HG02610 (cell line): Measurements from ENCODE around the gene FBXW8.
A peak's percentile ranks its signal among the peaks of the same experiment; 100 is the strongest.

Source experiments
- ATAC-seq: cut with Tn5 transposase; IDR thresholded peaks from one replicate; pipeline ENCODE4 v1.9.1; 2021; ENCODE audit warnings: mild to moderate bottlenecking, moderate library complexity; ENCODE audit not compliant: unreplicated experiment

Gene FBXW8

GRCh38 chr12:116885491-116885890, 25.3 kb upstream of the FBXW8 start:
- no peak for ATAC-seq

GRCh38 chr12:116887244-116887643, 23.5 kb upstream of the FBXW8 start:
- no peak for ATAC-seq

DNA sequence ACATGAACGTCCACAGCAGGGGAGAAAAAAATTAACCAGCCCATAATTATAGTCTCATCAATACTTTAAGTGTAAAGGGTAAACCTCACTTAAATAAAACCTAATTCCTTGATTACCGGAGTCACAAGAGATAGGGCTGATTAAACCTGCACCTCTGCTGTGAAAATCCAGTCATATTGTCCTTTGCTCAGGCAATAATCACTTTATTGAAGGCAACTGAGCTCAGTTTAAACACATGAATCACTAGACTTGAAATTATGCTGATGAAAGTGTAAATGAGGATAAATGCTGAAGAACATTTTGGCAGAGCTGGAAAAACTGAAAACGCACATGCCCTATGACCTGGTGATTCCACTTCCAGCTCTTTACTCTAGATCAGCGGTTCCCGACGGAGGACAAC, 22.9 kb upstream of the FBXW8 start:
- ATAC-seq: no peak

- ATAC-seq: no peak
Observed at GRCh38 chr12:116890330-116890729, 20.4 kb upstream of the FBXW8 start.

DNA sequence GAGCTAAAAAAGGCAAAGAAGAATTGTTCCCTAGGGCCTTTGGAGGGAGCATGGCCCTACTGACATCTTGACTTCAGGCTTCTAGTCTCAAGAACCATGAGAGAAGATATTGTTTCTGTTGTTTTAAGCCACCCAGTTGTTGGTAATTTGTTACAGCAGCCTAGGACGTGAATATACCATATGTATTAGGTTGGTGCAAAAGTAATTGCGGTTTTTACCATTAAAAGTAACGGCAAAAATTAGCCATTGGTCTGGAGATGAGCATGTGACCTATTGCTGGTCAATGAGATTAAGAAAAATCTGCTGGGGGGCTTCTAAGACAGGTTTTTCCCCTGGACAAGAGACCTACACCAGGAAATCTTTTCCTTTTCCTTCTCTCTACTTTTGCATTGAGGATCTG, 19.7 kb upstream of the FBXW8 start:
- no peak for ATAC-seq

- no peak for ATAC-seq
Observed at GRCh38 chr12:116892349-116893140, 18.2 kb upstream of the FBXW8 start.

DNA sequence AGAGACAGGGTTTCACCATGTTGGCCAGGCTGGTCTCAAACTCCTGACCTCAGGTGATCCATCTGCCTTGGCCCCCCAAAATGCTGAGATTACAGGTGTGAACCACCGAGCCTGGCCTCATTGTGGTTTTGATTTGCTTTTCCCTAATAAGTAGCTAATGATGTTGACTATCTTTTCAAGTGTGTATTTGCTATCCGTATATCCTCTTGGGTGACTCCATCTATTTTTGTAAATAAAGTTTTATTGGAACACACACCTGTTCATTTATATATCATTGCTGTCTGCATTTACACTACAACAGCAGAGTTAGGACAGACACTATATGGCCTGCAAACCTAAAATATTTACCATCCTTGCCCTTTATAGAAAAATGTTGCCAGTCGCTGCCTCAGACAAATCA, 15.8 kb upstream of the FBXW8 start:
- no peak for ATAC-seq

GRCh38 chr12:116896411-116896924, 14.3 kb upstream of the FBXW8 start:
- ATAC-seq: no peak

- no peak for ATAC-seq
Observed at GRCh38 chr12:116897476-116897875, 13.3 kb upstream of the FBXW8 start.

GRCh38 chr12:116898669-116899068, 12.1 kb upstream of the FBXW8 start:
- ATAC-seq: no peak

DNA sequence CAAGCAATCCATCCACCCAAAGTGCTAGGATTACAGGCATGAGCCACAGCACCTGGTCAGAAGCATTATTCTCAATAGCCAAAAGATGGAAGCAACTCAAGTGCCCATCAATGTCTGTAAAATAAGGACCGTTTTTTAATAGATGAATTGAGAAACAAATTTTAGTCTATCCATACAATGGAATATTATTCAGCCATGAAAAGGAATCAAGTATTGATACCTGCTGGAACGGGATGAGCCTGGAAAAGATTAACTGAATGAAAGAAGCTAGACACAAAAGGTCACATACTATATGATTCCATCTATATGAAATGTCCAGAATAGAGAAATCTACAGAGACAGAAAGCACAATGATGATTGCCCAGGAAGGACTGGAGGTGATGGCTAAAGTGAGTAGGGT, 9.1 kb upstream of the FBXW8 start:
- ATAC-seq: no peak

GRCh38 chr12:116903818-116904217, 6.9 kb upstream of the FBXW8 start:
- ATAC-seq: no peak

- ATAC-seq: no peak
Observed at GRCh38 chr12:116906285-116906684, 4.5 kb upstream of the FBXW8 start.

GRCh38 chr12:116910280-116910644, 488 bp upstream of the FBXW8 start:
- ATAC-seq: no peak

DNA sequence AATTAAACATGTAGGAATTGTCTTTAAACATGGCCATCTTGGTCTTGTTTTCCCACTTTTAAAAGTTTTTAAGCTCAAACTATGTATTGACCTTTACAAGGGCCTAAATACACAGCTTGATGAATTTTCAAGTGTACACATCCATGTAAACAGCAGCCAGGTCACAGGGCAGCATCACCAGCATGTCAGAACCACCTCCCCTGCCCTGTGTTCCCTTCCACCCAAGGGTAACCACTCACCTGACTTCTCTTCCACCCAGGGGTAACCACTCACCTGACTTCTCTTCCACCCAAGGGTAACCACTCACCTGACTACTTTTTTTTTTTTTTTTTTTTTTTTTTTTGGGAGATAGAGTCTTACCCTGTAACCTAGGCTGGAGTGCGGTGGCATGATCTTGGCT, 4.6 kb downstream of the FBXW8 start:
- ATAC-seq: no peak

- ATAC-seq: no peak
Observed at GRCh38 chr12:116916122-116916521, 5.4 kb downstream of the FBXW8 start.

DNA sequence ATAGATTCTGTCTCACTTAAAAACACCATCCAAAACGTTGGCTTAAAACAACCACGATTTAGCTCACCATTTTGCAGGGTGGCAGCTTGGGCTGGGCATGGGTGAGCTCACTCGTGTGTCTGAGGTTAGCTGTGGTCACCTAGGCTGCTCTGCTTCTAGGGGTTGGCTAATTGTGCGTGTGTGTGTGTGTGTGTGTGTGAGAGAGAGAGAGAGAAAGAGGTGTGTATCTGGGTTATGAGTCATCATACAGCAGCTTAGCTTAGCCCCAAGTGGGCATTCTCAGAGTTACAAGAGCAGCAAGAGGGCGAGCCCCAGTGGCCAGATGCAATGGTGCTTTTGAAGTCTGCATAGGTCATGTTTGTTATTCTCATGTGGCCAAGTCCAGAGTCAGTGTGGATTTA, 6.0 kb downstream of the FBXW8 start:
- ATAC-seq: peak; percentile 85

GRCh38 chr12:116918464-116918863, 7.7 kb downstream of the FBXW8 start:
- ATAC-seq: no peak

DNA sequence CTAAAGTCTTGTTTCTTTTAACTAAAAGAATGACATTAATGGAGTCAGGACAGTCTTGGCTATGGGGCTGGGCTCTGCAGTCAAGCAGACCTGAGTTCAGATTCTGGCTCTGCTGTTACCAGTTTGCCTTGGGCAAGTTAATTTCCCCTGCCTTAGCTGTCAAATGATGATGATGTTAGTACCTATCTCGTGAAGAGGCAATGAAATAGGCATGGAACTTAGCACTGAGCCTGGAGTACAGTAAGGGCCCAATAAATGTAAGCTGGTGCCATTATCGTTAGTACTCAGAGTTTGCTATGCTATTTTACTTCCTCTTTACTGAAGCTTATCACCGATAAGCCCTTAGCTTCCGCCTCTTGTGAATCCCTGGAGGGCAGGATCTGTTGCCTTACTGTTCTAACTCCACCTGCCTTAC, 8.5 kb downstream of the FBXW8 start:
- ATAC-seq: no peak

DNA sequence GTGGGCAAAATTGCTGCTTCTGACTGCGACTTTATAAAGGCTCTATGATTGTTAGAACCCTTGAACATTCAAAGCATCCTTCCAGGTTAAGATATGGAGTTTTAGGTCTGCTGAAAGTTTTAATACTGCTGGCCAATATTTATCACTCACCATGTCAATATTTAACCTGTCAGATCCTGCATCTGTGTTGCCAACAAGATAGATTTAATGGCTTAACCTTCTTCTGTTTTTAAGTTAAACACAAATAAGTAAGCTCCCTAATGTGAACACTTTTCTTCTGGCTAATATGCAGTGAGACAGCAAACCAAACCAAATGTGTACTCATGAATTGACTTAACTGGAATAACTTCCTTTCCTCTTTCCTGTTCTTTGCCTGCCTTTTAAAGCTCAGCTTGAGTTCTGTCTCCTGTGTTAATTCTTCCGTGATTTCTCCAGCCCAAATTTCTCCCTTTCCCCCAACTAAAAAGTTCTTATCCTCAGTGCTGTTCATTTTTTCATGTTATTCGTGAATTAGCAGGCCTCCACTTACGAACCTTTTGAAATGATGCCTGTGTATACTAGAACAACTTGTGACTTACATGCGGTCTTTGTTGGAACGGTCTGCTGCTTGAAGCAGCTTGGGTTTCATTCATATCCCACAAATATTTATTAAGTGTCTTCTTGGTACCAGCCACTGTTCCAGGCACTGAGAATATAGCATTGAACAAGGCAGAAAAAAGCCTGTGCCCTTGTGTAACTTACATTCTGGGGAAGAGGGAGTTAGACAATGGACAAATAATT, 9.1 kb downstream of the FBXW8 start:
- ATAC-seq: no peak

- no peak for ATAC-seq
Observed at GRCh38 chr12:116920939-116921338, 10.2 kb downstream of the FBXW8 start.
